Astrocyte of the cerebellum (primary cell): ENCODE results near the gene ST8SIA3.

Source experiments
- DNase-seq: peaks from one replicate; pipeline ENCODE4 v3.0.0-alpha.2; 2011; ENCODE audit warnings: low read depth
- H3K4me3 ChIP-seq: 2 replicates; pipeline ENCODE4 v1.5.1; 2011; ENCODE audit warnings: mild to moderate bottlenecking, low read depth, low read length, moderate library complexity
- in situ Hi-C: cut with HindIII; loops from 2 replicates; pipeline ENCODE4 v1.10.0; 2017; ENCODE audit warnings: low sequenced_read_pairs
- TF ChIP-seq, protein P1 (sequence below): IDR thresholded peaks from 2 replicates; pipeline ENCODE4 v1.5.1; 2012; ENCODE audit warnings: low read length, low read depth, moderate library complexity, mild to moderate bottlenecking; ENCODE audit errors: missing control alignments

Gene ST8SIA3

DNA sequence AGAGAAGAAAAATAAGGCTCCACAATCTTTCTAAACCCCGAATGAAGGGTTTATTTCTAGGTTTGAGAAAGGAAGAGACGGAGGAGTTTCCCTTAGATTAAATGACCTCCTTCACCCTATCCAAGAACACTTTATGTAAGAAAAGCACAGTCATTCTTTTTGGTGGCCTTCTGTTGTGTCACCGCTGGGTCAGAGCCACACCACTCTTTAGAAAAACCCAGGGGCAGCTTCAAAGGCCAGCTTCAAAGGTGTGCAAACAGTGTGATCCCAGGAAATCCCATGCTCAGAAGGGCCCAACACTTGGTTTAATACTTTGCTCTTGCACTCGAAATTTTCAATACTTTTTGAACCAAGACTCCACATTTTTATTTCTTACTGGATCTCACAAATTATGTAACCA is 7.1 kb downstream of the ST8SIA3 start:
- TF ChIP-seq, protein P1, sequence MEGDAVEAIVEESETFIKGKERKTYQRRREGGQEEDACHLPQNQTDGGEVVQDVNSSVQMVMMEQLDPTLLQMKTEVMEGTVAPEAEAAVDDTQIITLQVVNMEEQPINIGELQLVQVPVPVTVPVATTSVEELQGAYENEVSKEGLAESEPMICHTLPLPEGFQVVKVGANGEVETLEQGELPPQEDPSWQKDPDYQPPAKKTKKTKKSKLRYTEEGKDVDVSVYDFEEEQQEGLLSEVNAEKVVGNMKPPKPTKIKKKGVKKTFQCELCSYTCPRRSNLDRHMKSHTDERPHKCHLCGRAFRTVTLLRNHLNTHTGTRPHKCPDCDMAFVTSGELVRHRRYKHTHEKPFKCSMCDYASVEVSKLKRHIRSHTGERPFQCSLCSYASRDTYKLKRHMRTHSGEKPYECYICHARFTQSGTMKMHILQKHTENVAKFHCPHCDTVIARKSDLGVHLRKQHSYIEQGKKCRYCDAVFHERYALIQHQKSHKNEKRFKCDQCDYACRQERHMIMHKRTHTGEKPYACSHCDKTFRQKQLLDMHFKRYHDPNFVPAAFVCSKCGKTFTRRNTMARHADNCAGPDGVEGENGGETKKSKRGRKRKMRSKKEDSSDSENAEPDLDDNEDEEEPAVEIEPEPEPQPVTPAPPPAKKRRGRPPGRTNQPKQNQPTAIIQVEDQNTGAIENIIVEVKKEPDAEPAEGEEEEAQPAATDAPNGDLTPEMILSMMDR = no peak
- DNase-seq = no peak
- no peak overlapping the region for H3K4me3 ChIP-seq
- in situ Hi-C loops = no loop called here

DNA sequence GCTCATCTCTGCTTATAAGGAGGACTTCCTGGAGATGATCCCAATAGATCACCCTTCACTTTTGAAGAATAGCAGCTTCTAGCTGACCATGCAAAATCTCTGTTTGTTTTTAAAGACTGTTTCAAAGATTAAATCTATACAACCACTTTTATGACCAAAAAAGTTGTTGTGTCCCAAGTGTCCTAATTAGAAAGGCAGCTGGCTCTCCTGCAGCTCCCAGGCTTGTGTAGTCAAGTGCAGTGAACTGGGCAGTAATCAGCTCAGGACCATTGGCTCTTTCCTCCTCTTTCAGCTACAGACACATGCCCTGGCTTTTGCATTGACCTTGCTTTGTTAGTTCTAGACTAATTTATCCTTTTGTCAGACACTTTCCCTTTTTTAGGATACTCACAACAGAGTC is 10.4 kb downstream of the ST8SIA3 start:
- TF ChIP-seq, protein P1 = no peak
- no peak overlapping the region for H3K4me3 ChIP-seq
- in situ Hi-C loops = no loop called here
- DNase-seq = no peak

DNA sequence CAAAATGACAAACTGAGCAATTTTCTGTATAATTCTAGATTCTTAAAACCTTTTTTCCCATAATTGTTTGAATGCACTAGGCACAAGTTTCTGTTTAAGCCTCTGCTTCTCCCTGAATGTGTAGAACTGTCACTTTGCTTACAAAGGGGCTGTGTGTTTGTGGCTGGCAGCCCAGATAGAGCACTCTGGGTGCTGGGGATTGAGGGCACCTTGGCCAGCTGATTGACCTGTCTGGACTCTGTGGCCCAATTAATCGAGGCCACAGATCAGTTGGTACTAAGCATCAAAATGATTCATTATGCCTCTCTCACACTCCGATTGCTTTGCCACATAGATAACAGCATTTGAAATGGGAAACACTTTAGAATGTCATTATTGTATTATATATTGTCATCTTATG is 12.1 kb downstream of the ST8SIA3 start:
- DNase-seq = no peak
- no peak overlapping the region for H3K4me3 ChIP-seq
- TF ChIP-seq, protein P1 = no peak
- in situ Hi-C loops = no loop called here

DNA sequence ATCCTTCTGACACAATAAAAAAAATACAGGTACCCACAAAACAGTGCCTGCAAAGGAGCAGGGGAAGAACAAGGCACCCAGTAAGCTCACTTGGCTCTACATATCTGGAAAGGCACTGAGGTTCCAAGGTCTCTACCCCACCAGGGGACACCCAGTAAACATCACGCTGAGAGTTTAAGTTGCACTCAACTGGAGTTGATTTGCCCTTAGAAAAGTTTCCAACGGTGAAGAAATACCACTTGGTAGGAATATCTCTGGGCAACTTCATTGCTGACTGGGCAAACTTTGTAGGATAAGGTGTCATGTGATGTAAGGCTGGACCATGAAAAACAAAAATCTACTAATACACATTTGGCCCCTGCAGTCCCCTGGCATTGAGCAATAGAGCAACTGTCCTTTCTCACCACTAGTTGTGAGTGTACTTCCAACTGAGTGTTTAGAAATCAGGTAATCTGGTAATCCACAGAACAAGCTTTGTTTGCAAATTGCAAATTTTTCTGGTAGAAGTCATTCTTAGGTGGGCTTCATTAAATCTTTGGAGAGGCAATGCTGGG is 14.2 kb downstream of the ST8SIA3 start:
- DNase-seq = no peak
- in situ Hi-C loops = no loop called here
- TF ChIP-seq, protein P1 = no peak
- no peak overlapping the region for H3K4me3 ChIP-seq

DNA sequence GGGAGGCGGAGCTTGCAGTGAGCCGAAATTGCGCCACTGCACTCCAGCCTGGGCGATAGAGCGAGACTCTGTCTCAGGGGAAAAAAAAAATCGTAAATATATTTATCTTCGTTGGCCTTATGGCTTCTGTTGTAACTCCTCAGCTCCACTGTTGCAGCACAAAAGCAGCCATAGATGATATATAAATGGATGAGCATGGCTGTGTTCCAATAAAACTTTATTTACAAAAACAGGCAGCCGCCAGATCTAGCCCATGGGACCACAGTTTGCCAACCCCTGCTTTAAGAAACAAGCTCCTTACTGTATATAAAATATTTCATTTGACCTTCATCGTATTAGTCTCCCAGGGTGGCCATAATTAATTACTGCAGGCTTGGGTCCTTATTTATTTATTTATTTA is 20.1 kb downstream of the ST8SIA3 start:
- TF ChIP-seq, protein P1 = no peak
- no peak overlapping the region for H3K4me3 ChIP-seq
- no peak for DNase-seq
- in situ Hi-C loops = no loop called here

DNA sequence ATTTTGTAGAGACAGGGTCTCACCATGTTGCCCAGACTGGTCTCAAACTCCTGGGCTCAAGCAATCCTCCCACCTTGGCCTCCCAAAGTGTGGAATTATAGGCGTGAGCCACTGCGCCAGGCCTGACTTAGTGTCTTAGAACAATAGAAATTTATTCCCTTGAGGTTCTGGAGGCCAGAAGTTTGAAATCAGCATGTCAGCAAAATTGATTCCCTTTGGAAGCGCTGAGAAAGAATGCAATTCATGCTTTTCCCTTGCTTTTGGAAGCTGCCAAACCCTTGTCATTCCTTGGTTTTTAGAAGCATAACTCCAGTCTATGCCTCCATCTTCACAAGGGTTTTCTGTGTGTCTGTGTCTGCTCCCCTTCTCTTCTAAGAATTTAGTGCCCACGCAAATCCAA is 20.7 kb downstream of the ST8SIA3 start:
- in situ Hi-C loops = no loop called here
- no peak overlapping the region for H3K4me3 ChIP-seq
- TF ChIP-seq, protein P1 = no peak
- no peak for DNase-seq

DNA sequence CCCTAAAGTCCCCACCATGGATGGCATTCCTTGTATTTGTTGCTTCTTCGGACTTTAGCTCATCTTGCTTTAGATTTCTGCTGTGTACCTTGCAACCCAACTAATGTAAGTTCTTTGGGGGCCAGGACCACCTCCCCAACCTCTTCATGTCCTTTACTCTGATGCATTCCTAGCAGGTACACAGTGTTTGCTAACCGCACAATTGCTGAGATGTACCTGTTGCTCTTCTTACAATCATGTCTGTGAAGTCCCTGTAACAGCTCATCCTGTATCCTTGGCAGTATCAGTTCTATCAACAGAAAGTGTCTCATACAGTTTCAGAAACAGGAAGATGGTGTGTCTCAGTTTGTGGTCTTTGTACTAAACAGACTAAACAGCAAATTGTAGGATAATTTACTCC is 24.1 kb downstream of the ST8SIA3 start:
- TF ChIP-seq, protein P1 = no peak
- DNase-seq = no peak
- in situ Hi-C loops = no loop called here
- H3K4me3 ChIP-seq = no peak overlapping the region
